ENCODE measurements around the gene C2. TPM values are rescaled to one million over a fixed set of nuclear protein-coding genes. Genes with fewer than 3 reads are reported as not detected.
A peak's percentile ranks its signal among the peaks of the same experiment; 100 is the strongest.

The C2 gene
- 0.98 and 3.7 TPM in 2 replicates for total RNA-seq (2014; rRNA removed; shearing (Covaris generic))

- no peak for DNase-seq (ENCODE audit: low spot score)
- in situ Hi-C loops (cut with HindIII; ENCODE audit: low sequenced_read_pairs) = no loop called here
Measured at GRCh38 chr6:31927242-31927862, at the start of gene C2. Gene C2, plus strand, starts transcription at chr6:31927717. Its CDS starts 36 bp downstream, at chr6:31927753.

GRCh38 chr6:31878222-31878621 lies 49.3 kb upstream of the C2 start:
- in situ Hi-C loops (cut with HindIII; ENCODE audit: low sequenced_read_pairs) = no loop called here
- no peak for DNase-seq (ENCODE audit: low spot score)

- DNase-seq (ENCODE audit: low spot score) = no peak
- in situ Hi-C loops (cut with HindIII; ENCODE audit: low sequenced_read_pairs) = no loop called here
Measured at GRCh38 chr6:31878726-31879125, 48.8 kb upstream of the C2 start, which contains the start of gene SLC44A4. Gene SLC44A4, minus strand, starts transcription at chr6:31878997. Its CDS starts 17 bp downstream, at chr6:31878980.

GRCh38 chr6:31879143-31879542 lies 48.4 kb upstream of the C2 start:
- in situ Hi-C loops (cut with HindIII; ENCODE audit: low sequenced_read_pairs) = no loop called here
- DNase-seq (ENCODE audit: low spot score) = no peak

- in situ Hi-C loops (cut with HindIII; ENCODE audit: low sequenced_read_pairs) = no loop called here
- DNase-seq (ENCODE audit: low spot score) = no peak
Measured at GRCh38 chr6:31879901-31880300, 47.6 kb upstream of the C2 start.

- DNase-seq (ENCODE audit: low spot score) = no peak
- in situ Hi-C loops (cut with HindIII; ENCODE audit: low sequenced_read_pairs) = no loop called here
Measured at GRCh38 chr6:31880616-31881015, 46.9 kb upstream of the C2 start.

- no peak for DNase-seq (ENCODE audit: low spot score)
- in situ Hi-C loops (cut with HindIII; ENCODE audit: low sequenced_read_pairs) = no loop called here
Measured at GRCh38 chr6:31881136-31881859, 46.2 kb upstream of the C2 start.

GRCh38 chr6:31882344-31882743 lies 45.2 kb upstream of the C2 start:
- DNase-seq (ENCODE audit: low spot score) = peak; percentile 37
- in situ Hi-C loops (cut with HindIII; ENCODE audit: low sequenced_read_pairs) = no loop called here

GRCh38 chr6:31883676-31884075 lies 43.8 kb upstream of the C2 start:
- DNase-seq (ENCODE audit: low spot score) = no peak
- in situ Hi-C loops (cut with HindIII; ENCODE audit: low sequenced_read_pairs) = no loop called here

GRCh38 chr6:31884528-31885035 lies 42.9 kb upstream of the C2 start:
- in situ Hi-C loops (cut with HindIII; ENCODE audit: low sequenced_read_pairs) = no loop called here

GRCh38 chr6:31886541-31886991 lies 41.0 kb upstream of the C2 start:
- in situ Hi-C loops (cut with HindIII; ENCODE audit: low sequenced_read_pairs) = no loop called here
- no peak for DNase-seq (ENCODE audit: low spot score)

More at GRCh38 chr6:31884528-31885035, 42.9 kb upstream of the C2 start:
- no peak for DNase-seq (ENCODE audit: low spot score)

- in situ Hi-C loops (cut with HindIII; ENCODE audit: low sequenced_read_pairs) = no loop called here
- DNase-seq (ENCODE audit: low spot score) = no peak
Measured at GRCh38 chr6:31887173-31888007, 40.1 kb upstream of the C2 start.

- in situ Hi-C loops (cut with HindIII; ENCODE audit: low sequenced_read_pairs) = no loop called here
- no peak for DNase-seq (ENCODE audit: low spot score)
Measured at GRCh38 chr6:31888276-31889258, 39.0 kb upstream of the C2 start.

- DNase-seq (ENCODE audit: low spot score) = no peak
- in situ Hi-C loops (cut with HindIII; ENCODE audit: low sequenced_read_pairs) = no loop called here
Measured at GRCh38 chr6:31889331-31889972, 38.1 kb upstream of the C2 start.

- no peak for DNase-seq (ENCODE audit: low spot score)
- in situ Hi-C loops (cut with HindIII; ENCODE audit: low sequenced_read_pairs) = no loop called here
Measured at GRCh38 chr6:31892821-31893220, 34.7 kb upstream of the C2 start.

GRCh38 chr6:31896493-31896855 lies 31.0 kb upstream of the C2 start:
- DNase-seq (ENCODE audit: low spot score) = no peak
- in situ Hi-C loops (cut with HindIII; ENCODE audit: low sequenced_read_pairs) = no loop called here

- DNase-seq (ENCODE audit: low spot score) = no peak
- in situ Hi-C loops (cut with HindIII; ENCODE audit: low sequenced_read_pairs) = no loop called here
Measured at GRCh38 chr6:31896856-31897611, 30.5 kb upstream of the C2 start.

All from G401 (cell line).